KMS-11 (cell line): ENCODE data around the gene CELF2.
A peak's percentile ranks its signal among the peaks of the same experiment; 100 is the strongest.

ENCODE experiments used
- H2AFZ ChIP-seq: fragments of 200-600 bp; sonication (generic); 2 replicates; pipeline ENCODE4 v1.6.1; 2016; ENCODE audit warnings: antibody characterized with exemption, mixed run types, low read depth
- H3K27ac ChIP-seq: fragments of 200-600 bp; sonication (generic); 2 replicates; pipeline ENCODE4 v1.6.1; 2016; ENCODE audit warnings: mild to moderate bottlenecking, mixed run types
- H3K27me3 ChIP-seq: fragments of 200-600 bp; sonication (generic); 2 replicates; pipeline ENCODE4 v1.6.1; 2017; ENCODE audit warnings: mild to moderate bottlenecking, low read depth, mixed run types, moderate library complexity; ENCODE audit not compliant: insufficient read depth
- H3K36me3 ChIP-seq: fragments of 200-600 bp; sonication (generic); 2 replicates; pipeline ENCODE4 v1.6.1; 2017; ENCODE audit warnings: mild to moderate bottlenecking, mixed run types; ENCODE audit not compliant: insufficient read depth
- H3K4me1 ChIP-seq: fragments of 200-600 bp; sonication (generic); 2 replicates; pipeline ENCODE4 v1.6.1; 2016; ENCODE audit warnings: mild to moderate bottlenecking, low read depth, mixed run types; ENCODE audit not compliant: poor library complexity, severe bottlenecking
- H3K4me2 ChIP-seq: fragments of 200-600 bp; sonication (generic); 2 replicates; pipeline ENCODE4 v1.7.0; 2016; ENCODE audit warnings: mild to moderate bottlenecking, mixed run types
- H3K4me3 ChIP-seq: fragments of 200-600 bp; sonication (generic); IDR thresholded peaks from 2 replicates; pipeline ENCODE4 v1.6.1; 2017; ENCODE audit warnings: low read depth, low read length, mixed read lengths; ENCODE audit not compliant: insufficient read depth
- H3K79me2 ChIP-seq: fragments of 200-600 bp; sonication (generic); 2 replicates; pipeline ENCODE4 v1.6.1; 2016; ENCODE audit warnings: low read depth, mixed run types; ENCODE audit not compliant: insufficient read depth
- H3K9ac ChIP-seq: fragments of 200-600 bp; sonication (generic); 2 replicates; pipeline ENCODE4 v1.6.1; 2016; ENCODE audit warnings: mild to moderate bottlenecking, mixed run types
- H4K20me1 ChIP-seq: fragments of 200-600 bp; sonication (generic); 2 replicates; pipeline ENCODE4 v1.6.1; 2016; ENCODE audit warnings: mild to moderate bottlenecking, mixed run types; ENCODE audit not compliant: insufficient read depth
- TF ChIP-seq, protein P1 (sequence below): fragments of 200-600 bp; sonication (generic); conservative IDR thresholded peaks from 2 replicates; pipeline ENCODE4 v1.6.1; 2017; ENCODE audit warnings: low read depth, mild to moderate bottlenecking, antibody characterized with exemption, low read length, moderate library complexity, mixed read lengths

CELF2 gene

DNA sequence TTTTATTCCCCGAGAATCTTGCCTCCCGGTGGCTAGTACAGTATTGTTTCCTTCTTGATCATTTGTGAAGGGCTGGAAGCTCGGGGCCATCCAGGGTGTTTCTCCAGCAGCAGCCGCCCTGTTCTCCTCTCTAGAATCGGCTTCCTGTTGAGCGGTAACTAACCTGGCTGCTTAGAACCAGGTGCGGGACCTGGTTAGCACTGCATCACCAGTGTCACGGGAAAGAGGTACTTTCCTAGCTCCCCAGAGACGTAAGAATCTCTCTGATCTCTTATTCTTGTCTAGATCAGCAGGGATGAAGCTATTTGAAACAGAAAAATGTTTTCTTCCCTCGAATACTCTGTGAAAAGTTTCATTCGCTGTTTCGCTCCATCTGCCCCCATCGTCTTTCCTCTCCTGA lies 239.2 kb downstream of the CELF2 start:
- H2AFZ ChIP-seq, result no peak overlapping the region
- no peaks in the 10 kb centered on the region for H3K27me3 ChIP-seq
- no peak overlapping the region for H3K4me3 ChIP-seq
- H4K20me1 ChIP-seq, result no peaks in the 10 kb centered on the region
- H3K4me2 ChIP-seq, result no peak overlapping the region
- peaks cover 53% of the 10 kb centered on the region for H3K4me1 ChIP-seq
- H3K79me2 ChIP-seq, result no peaks in the 10 kb centered on the region
- H3K27ac ChIP-seq, result no peak overlapping the region
- no peak overlapping the region for H3K9ac ChIP-seq
- TF ChIP-seq, protein P1, sequence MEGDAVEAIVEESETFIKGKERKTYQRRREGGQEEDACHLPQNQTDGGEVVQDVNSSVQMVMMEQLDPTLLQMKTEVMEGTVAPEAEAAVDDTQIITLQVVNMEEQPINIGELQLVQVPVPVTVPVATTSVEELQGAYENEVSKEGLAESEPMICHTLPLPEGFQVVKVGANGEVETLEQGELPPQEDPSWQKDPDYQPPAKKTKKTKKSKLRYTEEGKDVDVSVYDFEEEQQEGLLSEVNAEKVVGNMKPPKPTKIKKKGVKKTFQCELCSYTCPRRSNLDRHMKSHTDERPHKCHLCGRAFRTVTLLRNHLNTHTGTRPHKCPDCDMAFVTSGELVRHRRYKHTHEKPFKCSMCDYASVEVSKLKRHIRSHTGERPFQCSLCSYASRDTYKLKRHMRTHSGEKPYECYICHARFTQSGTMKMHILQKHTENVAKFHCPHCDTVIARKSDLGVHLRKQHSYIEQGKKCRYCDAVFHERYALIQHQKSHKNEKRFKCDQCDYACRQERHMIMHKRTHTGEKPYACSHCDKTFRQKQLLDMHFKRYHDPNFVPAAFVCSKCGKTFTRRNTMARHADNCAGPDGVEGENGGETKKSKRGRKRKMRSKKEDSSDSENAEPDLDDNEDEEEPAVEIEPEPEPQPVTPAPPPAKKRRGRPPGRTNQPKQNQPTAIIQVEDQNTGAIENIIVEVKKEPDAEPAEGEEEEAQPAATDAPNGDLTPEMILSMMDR, result no peak
- H3K36me3 ChIP-seq, result no peaks in the 10 kb centered on the region

DNA sequence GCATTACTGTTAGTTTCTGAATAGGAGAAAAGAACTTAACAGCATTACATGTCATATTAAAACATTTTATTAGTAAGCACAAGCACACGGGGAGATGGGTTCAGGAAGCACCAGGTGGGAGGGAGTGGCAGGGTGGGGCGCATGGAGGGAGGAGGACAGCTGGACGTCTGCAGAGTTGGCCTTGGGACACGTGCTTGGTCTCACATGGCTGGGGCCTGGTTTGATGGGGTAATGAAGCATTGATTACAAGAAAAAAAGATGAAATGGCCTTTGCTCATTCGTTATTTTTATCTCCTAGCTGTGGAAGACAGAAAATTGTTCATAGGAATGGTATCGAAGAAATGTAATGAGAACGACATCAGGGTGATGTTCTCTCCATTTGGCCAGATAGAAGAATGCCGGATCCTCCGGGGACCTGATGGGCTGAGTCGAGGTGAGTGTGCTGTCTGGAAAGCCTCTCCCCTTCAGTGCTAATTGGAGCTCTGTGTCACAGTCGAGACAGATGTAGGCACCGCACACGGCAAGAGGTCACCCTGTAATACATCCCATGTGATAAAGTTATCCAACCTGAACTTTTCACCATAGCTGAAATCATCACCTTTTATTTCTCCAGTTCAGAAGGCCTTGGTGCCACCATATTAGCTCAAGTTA lies 239.9 kb downstream of the CELF2 start:
- H3K9ac ChIP-seq, result no peak overlapping the region
- H3K36me3 ChIP-seq, result no peaks in the 10 kb centered on the region
- no peak overlapping the region for H3K4me3 ChIP-seq
- no peak overlapping the region for H3K4me2 ChIP-seq
- TF ChIP-seq, protein P1, result no peak
- no peak overlapping the region for H3K27ac ChIP-seq
- no peaks in the 10 kb centered on the region for H4K20me1 ChIP-seq
- no peak overlapping the region for H2AFZ ChIP-seq
- H3K79me2 ChIP-seq, result no peaks in the 10 kb centered on the region
- no peaks in the 10 kb centered on the region for H3K27me3 ChIP-seq
- H3K4me1 ChIP-seq, result peaks cover 53% of the 10 kb centered on the region

DNA sequence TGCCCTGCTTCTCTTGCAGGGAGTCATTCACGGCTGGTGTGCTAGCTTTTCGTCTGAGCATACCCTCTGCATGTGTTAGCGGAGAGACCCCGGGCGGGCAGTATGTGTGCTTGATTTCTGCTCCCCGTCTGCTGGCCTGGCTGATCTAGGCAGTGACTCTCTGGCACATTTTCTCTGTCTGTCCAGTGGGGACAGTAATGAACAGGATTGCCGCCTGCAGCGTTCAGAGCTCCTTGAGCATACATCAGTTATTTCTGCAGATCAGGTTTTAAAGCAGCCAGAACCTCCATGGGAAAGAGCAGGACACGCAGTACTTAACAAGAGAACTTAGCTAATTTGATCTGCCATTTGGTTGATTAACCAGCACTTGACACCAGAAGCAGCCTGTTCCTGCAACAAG lies 242.5 kb downstream of the CELF2 start:
- Histone ChIP-seq H3K4me2 (peak overlapping the region; percentile 89), H3K9ac (no peak overlapping the region), H3K27me3 (no peaks in the 10 kb centered on the region), H3K79me2 (no peaks in the 10 kb centered on the region), H3K4me1 (peaks cover 59% of the 10 kb centered on the region), H2AFZ (no peak overlapping the region), H3K36me3 (no peaks in the 10 kb centered on the region), H3K4me3 (no peak overlapping the region), H3K27ac (peak overlapping the region; percentile 83), H4K20me1 (no peaks in the 10 kb centered on the region)
- TF ChIP-seq, protein P1, result no peak

DNA sequence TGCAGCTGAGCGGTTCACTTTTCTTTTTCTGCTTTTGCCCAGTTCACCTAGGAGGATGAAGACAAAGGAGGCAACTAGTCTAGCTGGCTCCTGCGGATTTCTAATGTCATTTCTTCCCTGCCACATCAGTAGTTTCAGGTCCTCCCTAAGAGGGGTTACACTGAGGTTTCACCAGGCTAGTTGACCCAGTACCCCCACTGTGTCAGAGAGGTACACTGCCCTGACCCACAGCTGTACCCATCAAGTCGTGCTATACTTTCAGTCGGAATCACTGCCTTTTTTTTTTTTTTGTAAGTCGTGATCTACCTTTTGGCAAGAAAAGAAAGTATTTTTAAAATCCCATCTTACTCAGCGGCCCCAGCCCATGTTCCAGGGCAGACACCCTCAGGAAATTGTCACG lies 243.5 kb downstream of the CELF2 start:
- Histone ChIP-seq H3K27me3 (no peaks in the 10 kb centered on the region), H3K4me3 (no peak overlapping the region), H3K36me3 (no peaks in the 10 kb centered on the region), H3K4me1 (peaks cover 49% of the 10 kb centered on the region), H3K79me2 (no peaks in the 10 kb centered on the region), H2AFZ (peak overlapping the region; percentile 2; the same call in 1 of the 2 replicates), H3K4me2 (peak overlapping the region; percentile 89), H3K27ac (peak overlapping the region; percentile 83), H3K9ac (peak overlapping the region; percentile 46; the same call in 1 of the 2 replicates), H4K20me1 (no peaks in the 10 kb centered on the region)
- TF ChIP-seq, protein P1, result no peak
